ENCODE measurements around the gene SERPING1. TPM values are rescaled to one million over a fixed set of nuclear protein-coding genes. Genes with fewer than 3 reads are reported as not detected.

Gene SERPING1
- polyA plus RNA-seq, 1 donor (not counting 4 experiments of a cell fraction or from before 2014, with no cell fraction given) = 12.8 TPM

- Histone ChIP-seq H3K9me1 (ENCODE audit: control insufficient read depth, extremely low read depth, insufficient read depth, low read length) (no peaks in the 10 kb centered on the region), H3K79me2 (ENCODE audit: control insufficient read depth, insufficient read depth, low read length) (peaks cover 27% of the 10 kb centered on the region), H3K9me3 (ENCODE audit: control insufficient read depth, low read depth, low read length) (no peaks in the 10 kb centered on the region), H3K9ac (ENCODE audit: control insufficient read depth, extremely low read depth, insufficient read depth, low read length) (no peak overlapping the region), H4K20me1 (ENCODE audit: control insufficient read depth, extremely low read depth, insufficient read depth, low read length) (no peaks in the 10 kb centered on the region), H3K27me3 (ENCODE audit: control insufficient read depth, extremely low read depth, insufficient read depth, low read length) (no peaks in the 10 kb centered on the region), H3K4me1 (ENCODE audit: control insufficient read depth, extremely low read depth, insufficient read depth, low read length) (peaks cover 6% of the 10 kb centered on the region), H3K27ac (ENCODE audit: control insufficient read depth, insufficient read depth, low read length) (no peak overlapping the region), H2AFZ (ENCODE audit: control insufficient read depth, low read length) (no peak overlapping the region), H3K4me2 (ENCODE audit: control insufficient read depth, extremely low read depth, insufficient read depth, low read depth, low read length) (no peak overlapping the region), H3K36me3 (ENCODE audit: control insufficient read depth in 2 of 2, extremely low read depth in 1 of 2, insufficient read depth in 2 of 2, low read length in 2 of 2) (peaks cover 7% of the 10 kb centered on the region in 2 experiments), H3K4me3 (ENCODE audit: control insufficient read depth in 2 of 3, extremely low read depth in 1 of 3, insufficient read depth in 2 of 3, low read depth in 1 of 3, low read length in 3 of 3) (no peak overlapping the region)
- TF ChIP-seq CTCF (optimal IDR thresholded peaks at IDR 0.05 in 1 of 3, IDR thresholded peaks at IDR 0.05 in 1 of 3, conservative IDR thresholded peaks at IDR 0.05 in 1 of 3; ENCODE audit: extremely low read depth in 1 of 3, insufficient read depth in 2 of 3, low read length in 3 of 3) (peak in 2 of 3 experiments; percentile 27 to 37), EZH2 (IDR thresholded peaks at IDR 0.05; ENCODE audit: low read length) (no peak)
- dilution Hi-C loops (cut with MboI; ENCODE audit: extremely low pct_ligation_motif_present, low sequenced_read_pairs) = no loop called here
- FAIRE-seq = no peak
- DNase-seq (ENCODE audit: low read depth, low spot score) = no peak
These were observed 65.4 kb downstream of the SERPING1 start for GRCh38 chr11:57662893-57663292.

DNA sequence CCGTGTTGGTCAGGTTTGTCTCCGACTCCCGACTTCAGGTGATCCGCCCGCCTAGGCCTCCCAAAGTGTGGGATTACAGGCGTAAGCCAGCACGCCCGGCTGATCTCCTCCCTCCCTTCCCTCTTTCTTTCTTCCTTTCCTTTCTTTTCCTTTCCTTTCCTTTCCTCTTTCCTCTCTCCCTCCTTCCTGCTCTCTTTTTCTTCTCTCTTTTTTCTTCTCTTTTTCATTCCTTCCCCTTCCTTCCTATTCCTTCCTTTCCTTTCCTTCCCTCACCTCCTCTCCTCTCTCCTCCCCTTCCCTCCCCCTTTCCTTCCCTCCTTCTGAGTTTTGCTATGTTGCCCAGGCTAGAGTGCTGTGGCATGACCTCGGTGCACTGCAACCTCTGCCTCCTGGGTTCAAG is 66.5 kb downstream of the SERPING1 start:
- DNase-seq (ENCODE audit: low read depth, low spot score) (no peak), FAIRE-seq (no peak)
- no peak overlapping the region for H3K27ac ChIP-seq (ENCODE audit: control insufficient read depth, insufficient read depth, low read length)
- no peaks in the 10 kb centered on the region for H4K20me1 ChIP-seq (ENCODE audit: control insufficient read depth, extremely low read depth, insufficient read depth, low read length)
- H3K9me1 ChIP-seq (ENCODE audit: control insufficient read depth, extremely low read depth, insufficient read depth, low read length) = no peaks in the 10 kb centered on the region
- peaks cover 6% of the 10 kb centered on the region for H3K4me1 ChIP-seq (ENCODE audit: control insufficient read depth, extremely low read depth, insufficient read depth, low read length)
- peaks cover 7% of the 10 kb centered on the region in 2 experiments for H3K36me3 ChIP-seq (ENCODE audit: control insufficient read depth in 2 of 2, extremely low read depth in 1 of 2, insufficient read depth in 2 of 2, low read length in 2 of 2)
- H2AFZ ChIP-seq (ENCODE audit: control insufficient read depth, low read length) = no peak overlapping the region
- no peak overlapping the region for H3K4me2 ChIP-seq (ENCODE audit: control insufficient read depth, extremely low read depth, insufficient read depth, low read depth, low read length)
- H3K9ac ChIP-seq (ENCODE audit: control insufficient read depth, extremely low read depth, insufficient read depth, low read length) = no peak overlapping the region
- no peaks in the 10 kb centered on the region for H3K27me3 ChIP-seq (ENCODE audit: control insufficient read depth, extremely low read depth, insufficient read depth, low read length)
- dilution Hi-C loops (cut with MboI; ENCODE audit: extremely low pct_ligation_motif_present, low sequenced_read_pairs) = no loop called here
- H3K9me3 ChIP-seq (ENCODE audit: control insufficient read depth, low read depth, low read length) = no peaks in the 10 kb centered on the region
- H3K79me2 ChIP-seq (ENCODE audit: control insufficient read depth, insufficient read depth, low read length) = peaks cover 23% of the 10 kb centered on the region
- H3K4me3 ChIP-seq (ENCODE audit: control insufficient read depth in 2 of 3, extremely low read depth in 1 of 3, insufficient read depth in 2 of 3, low read depth in 1 of 3, low read length in 3 of 3) = no peak overlapping the region
- TF ChIP-seq CTCF (optimal IDR thresholded peaks at IDR 0.05 in 1 of 3, IDR thresholded peaks at IDR 0.05 in 1 of 3, conservative IDR thresholded peaks at IDR 0.05 in 1 of 3; ENCODE audit: extremely low read depth in 1 of 3, insufficient read depth in 2 of 3, low read length in 3 of 3) (no peak), EZH2 (IDR thresholded peaks at IDR 0.05; ENCODE audit: low read length) (no peak)

Small RNA genes within 50 kb of the gene (small RNA-seq; reads per million reads assigned to genes)
- 1,218 to 20,754 (median 9,926) reads per million in 3 experiments for gene MIR130A (ENCODE audit: insufficient read length in 3 of 3, low read depth in 3 of 3, low replicate concordance in 1 of 3)

Other genes with a start within 250 kb of the SERPING1 start
- gene PRG3, start 216.5 kb upstream of the SERPING1 start, polyA plus RNA-seq = not detected in 3 replicates
- 0.09 TPM in 1 of 3 replicates, not detected in the others for gene PRG2, start 207.0 kb upstream of the SERPING1 start, polyA plus RNA-seq
- gene SLC43A3, start 170.6 kb upstream of the SERPING1 start, polyA plus RNA-seq = 14.1 to 83.9 TPM (median 48.1 TPM) in 3 replicates
- gene RTN4RL2, start 137.2 kb upstream of the SERPING1 start, polyA plus RNA-seq = 0.03 to 0.12 TPM in 2 of 3 replicates, not detected in the other
- 0.45 to 0.91 TPM (median 0.75 TPM) in 3 replicates for gene SLC43A1, start 82.0 kb upstream of the SERPING1 start, polyA plus RNA-seq
- gene TIMM10, start 66.9 kb upstream of the SERPING1 start, polyA plus RNA-seq = 65.7 to 92.2 TPM (median 70.9 TPM) in 3 replicates
- gene SMTNL1, start 60.1 kb upstream of the SERPING1 start, polyA plus RNA-seq = not detected in 3 replicates
- 56.6 to 91.9 TPM (median 83.0 TPM) in 3 replicates for gene UBE2L6, start 30.0 kb upstream of the SERPING1 start, polyA plus RNA-seq
- 0.05 to 0.14 TPM in 2 of 3 replicates, not detected in the other for gene YPEL4, start 52.2 kb downstream of the SERPING1 start, polyA plus RNA-seq
- 24.6 to 41.7 TPM (median 25.0 TPM) in 3 replicates for gene CLP1, start 60.1 kb downstream of the SERPING1 start, polyA plus RNA-seq
- gene ZDHHC5, start 70.4 kb downstream of the SERPING1 start, polyA plus RNA-seq = 78.8 to 94.6 TPM (median 79.3 TPM) in 3 replicates
- gene MED19, start 114.5 kb downstream of the SERPING1 start, polyA plus RNA-seq = 16.3 to 21.8 TPM (median 19.3 TPM) in 3 replicates
- 92.8 to 101 TPM (median 93.6 TPM) in 3 replicates for gene TMX2, start 114.9 kb downstream of the SERPING1 start, polyA plus RNA-seq
- gene SELENOH, start 143.8 kb downstream of the SERPING1 start, polyA plus RNA-seq = 59.1 to 88.2 TPM (median 76.0 TPM) in 3 replicates
- not detected in 3 replicates for gene BTBD18, start 154.1 kb downstream of the SERPING1 start, polyA plus RNA-seq
- gene CTNND1, start 164.1 kb downstream of the SERPING1 start, polyA plus RNA-seq = 125 to 187 TPM (median 144 TPM) in 3 replicates

Measured in keratinocyte (primary cell).